ENCODE results near the gene PIK3R2.
A peak's percentile ranks its signal among the peaks of the same experiment; 100 is the strongest.

The PIK3R2 gene

DNA sequence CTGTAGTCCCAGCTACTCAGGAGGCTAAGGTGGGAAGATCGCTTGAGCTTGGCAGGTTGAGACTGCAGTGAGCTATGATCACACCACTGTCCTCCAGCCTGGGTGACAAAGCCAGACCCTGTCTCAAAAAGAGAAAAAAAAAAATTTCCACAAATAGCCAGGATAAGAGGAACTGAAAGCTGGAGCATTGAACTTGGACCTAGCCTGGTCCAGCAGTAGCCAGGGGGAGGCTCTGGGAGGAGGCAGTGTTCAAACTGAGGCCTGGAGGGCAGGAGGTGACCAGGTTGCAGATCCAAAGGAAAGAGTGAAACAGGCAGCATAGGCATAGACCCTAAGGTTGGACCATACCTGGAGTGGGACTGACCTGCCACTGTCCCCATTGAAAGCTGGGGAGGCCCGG is 26.9 kb upstream of the PIK3R2 start:
- DNase-seq, result no peak

DNA sequence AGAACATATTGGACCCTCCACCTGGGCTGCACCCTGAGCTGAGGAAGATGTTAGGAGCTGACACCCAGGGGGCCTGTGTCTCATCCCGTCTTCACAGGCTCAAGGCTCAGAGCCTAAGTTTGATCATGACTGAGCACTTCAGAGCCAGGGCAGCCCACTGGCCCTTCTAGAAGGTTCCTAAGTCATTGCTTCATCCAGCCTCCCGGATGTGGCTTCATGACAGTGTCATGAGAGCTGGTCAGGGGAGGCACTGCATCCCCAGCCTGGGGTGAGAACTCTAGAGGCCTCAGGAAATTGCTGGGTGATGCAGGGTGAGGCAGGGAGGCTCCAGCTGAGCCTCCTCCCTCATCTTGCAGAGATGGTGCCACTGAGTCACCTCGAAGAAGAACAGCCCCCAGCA is 24.9 kb upstream of the PIK3R2 start:
- no peak for DNase-seq

DNA sequence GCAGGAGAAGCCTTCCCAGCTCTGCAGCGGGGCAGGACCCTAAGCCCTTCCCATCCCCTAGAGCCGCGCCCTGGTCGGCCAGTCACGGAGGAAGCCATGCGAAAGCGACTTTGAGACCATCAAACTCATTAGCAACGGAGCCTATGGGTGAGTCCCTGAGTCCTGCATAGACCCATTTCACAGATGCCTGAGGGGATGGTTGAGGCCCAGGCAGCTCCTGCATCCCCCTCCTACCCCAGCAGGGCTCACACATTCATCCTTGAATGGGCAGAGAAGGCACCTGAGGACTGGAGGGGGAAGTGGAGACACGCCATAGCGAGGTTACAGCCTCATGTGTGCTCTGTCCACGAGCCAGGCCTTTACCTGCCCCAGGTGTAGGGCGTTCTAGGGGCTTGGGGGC is 24.2 kb upstream of the PIK3R2 start:
- DNase-seq, result no peak

DNA sequence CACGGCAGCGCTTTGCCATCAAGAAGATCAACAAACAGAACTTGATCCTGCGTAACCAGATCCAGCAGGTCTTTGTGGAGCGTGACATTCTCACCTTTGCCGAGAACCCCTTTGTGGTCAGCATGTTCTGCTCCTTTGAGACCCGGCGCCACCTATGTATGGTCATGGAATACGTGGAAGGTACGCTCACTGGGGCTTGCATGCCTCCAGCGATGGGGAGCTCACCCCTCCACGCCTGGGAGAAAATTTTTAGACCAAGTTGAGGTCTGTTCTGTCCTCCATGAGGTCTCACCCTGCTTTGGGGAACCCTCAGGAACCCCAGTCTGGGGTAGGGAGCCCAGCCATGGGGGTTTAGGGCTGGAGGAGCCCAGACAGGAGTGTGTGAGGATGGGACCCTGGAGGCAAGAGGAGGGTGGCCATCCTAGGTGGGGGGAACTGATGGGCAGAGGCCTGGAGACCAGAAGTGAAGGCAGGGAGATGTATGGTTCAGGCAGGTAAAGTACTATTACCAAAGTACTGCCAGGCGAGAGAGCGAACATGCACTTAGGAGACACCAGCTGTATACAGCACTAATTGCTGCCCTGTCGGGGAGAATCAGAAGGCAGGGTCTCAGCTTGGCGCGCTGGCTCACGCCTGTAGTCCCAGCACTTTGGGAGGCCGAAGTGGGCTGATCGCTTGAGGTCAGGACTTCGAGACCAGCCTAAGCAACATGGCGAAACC is 22.3 kb upstream of the PIK3R2 start:
- DNase-seq, result no peak

DNA sequence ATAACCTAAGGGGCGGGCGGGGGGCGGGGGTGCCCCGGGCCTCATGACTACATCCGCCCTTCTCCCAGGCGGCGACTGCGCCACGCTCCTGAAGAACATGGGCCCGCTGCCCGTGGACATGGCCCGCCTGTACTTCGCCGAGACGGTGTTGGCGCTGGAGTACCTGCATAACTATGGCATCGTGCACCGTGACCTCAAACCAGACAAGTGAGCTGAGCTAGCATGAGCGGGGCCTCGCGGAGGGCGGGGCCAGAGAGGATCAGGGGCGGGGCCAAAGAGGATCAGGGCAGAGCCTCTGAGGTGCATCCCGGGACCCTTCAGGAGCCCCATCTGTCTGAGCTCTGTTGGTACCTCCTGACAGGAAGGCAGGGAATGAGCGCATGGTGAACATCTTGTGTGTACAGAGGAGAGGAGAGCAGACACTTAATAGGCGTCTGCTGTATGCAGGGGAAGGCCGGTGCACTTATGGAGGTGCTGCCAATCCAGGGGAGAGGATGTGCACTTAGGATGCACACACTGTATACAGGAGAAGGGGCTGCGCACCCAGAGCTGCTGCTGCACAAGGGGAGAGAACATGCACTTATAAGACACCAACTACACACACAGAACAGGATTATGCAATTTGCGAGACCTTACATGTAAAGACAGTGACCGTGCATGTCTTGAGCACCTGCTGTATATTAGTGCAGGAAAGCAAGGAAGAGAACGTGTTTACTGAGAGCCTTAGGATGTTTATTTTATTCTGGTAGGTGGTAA is 20.9 kb upstream of the PIK3R2 start:
- no peak for DNase-seq

DNA sequence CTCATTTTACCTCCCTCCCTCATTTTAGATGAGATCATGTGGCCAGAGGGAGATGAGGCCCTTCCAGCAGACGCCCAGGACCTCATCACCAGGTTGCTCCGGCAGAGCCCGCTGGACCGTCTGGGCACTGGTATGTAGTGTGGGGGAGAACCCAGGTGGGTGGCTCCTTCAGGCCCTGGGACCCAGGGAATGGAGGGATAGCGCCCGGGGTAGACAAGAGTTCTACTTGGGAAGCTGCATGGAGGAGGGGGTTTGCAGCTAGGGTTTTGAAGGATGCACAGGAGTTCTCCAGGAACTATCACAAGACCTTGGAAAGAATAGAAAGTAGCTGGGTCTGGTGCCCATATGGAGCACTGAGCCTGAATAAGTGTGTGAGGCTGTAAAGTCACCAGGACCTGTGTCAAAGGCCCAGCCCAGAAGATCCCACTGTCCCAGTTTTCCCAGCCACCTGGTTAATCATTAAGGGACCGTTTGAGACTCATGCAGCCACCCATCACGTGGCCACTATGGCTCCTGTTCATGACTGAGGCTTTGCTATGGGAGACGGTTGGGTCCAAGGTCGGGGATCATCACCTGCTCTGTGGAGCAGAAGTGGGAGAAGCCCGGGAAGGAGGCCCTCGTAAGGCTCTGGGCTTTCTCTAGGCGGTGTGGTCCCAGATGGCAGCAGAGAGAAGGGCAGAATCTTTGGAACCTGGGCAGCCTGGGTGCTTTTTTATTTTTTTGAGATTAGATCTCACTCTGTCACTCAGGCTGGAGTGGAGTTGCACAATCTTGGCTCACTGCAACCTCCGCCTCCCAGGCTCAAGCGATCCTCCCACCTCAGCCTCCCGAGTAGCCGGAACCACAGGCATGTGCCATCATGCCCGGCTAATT is 17.0 kb upstream of the PIK3R2 start:
- DNase-seq, result no peak

DNA sequence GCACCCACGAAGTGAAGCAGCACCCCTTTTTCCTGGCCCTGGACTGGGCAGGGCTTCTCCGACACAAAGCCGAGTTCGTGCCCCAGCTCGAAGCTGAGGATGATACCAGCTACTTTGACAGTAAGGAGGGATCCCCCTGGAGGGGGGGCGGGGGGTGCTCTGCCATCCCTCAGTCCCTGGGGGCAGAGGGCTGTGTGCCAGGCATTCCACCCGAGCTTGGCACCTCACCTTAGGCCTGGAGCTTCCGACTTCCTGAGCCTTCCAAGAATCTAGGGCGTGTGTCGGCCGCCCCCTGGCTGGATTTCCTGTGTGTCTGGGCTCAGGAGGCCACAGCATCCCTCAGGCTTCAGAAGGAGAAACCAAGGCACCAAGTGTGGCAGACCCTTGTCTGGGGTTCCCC is 15.7 kb upstream of the PIK3R2 start:
- DNase-seq, result no peak

DNA sequence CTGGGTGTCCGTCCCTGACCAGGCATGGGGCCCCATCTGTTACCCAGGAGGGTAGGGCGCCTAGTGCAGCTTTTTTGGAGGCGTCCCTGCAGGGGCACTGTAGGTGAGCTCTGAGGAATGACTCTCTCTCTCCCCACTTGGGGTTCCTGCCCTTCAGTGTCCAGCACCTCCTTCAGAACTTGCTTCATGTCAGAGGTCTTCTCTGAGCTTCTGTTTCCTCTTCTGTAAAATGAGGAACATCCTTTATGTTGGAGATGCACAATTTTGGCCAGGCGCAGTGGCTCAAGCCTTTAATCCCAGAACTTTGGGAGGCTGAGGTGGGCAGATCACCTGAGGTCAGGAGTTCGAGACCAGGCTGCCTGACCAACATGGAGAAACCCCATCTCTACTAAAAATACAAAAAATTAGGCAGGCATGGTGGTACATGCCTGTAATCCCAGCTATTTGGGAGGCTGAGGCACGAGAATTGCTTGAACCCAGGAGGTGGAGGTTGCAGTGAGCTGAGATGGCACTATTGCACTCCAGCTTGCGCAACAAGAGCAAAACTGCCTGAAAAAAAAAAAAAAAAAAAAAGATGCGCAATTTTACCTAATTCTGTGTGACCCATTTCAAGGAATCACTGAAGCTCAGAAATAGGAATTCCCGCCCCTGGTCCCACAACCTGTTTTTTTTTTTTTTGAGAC is 15.2 kb upstream of the PIK3R2 start:
- no peak for DNase-seq

DNA sequence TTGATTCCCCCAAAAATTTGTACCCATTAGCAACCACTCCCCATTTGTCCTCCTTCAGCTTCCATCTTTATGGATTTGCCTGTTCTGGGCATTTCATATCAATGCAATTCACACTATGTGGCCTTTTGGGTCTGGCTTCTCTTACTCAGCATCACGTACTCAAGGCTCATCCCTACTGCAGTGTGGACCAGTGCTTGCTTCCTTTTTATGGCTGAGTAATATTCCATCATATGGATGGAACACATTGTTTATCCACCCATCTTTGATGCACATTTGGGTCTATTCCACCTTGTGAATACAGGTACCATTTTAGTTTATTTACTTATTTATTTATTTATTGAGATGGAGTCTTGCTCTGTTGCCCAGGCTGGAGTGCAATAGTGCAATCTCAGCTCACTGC is 12.5 kb upstream of the PIK3R2 start:
- DNase-seq, result no peak

DNA sequence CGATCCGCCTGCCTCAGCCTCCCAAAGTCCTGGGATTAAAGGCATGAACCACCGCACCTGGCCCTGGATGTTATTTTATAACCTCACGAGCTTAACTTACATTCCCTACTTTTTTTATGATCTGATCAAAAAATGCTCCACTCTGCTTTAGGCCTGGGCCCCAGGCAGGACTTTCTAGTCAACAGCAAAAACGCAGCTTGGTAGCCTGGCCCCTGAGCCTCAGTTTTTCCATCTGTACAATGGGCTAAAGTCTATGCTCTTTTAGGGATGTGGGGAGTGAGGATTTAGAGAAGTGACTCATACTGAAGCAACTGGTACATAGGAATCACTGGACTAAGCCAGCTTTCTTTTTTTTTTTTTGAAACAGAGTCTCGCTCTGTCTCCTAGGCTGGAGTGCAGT is 11.9 kb upstream of the PIK3R2 start:
- no peak for DNase-seq

DNA sequence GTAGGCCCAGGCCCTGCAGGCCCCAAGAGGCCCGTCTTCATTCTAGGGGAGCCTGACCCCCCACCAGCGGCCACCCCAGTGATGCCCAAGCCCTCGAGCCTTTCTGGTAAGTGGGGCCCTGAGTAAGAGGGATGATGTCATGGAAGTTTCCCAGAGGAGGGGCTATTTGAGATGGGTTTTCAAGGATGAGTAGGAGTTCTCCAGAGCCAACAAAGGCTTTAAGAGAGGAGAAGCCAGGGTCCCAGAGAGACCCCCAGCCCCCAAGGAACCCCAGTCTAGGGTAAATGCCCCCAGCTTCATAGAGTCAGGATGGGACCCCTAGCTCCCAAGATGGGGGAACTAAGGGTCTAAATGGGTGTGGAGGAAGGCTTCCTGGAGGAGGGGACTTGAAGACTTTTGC is 9.1 kb upstream of the PIK3R2 start:
- DNase-seq, result no peak

DNA sequence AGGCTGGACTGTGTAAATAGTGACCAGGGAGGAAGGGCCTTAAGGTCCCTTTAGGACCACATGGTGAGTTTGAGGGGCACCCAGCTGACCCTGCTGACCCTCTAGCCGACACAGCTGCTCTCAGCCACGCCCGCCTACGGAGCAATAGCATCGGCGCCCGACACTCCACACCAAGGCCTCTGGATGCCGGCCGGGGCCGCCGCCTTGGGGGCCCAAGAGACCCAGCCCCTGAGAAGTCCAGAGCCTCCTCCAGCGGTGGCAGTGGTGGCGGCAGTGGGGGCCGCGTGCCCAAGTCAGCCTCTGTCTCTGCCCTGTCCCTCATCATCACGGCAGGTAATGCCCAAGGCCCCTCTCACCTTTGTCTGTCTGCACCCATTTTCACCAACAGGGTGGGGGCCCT is 8.6 kb upstream of the PIK3R2 start:
- DNase-seq, result no peak

DNA sequence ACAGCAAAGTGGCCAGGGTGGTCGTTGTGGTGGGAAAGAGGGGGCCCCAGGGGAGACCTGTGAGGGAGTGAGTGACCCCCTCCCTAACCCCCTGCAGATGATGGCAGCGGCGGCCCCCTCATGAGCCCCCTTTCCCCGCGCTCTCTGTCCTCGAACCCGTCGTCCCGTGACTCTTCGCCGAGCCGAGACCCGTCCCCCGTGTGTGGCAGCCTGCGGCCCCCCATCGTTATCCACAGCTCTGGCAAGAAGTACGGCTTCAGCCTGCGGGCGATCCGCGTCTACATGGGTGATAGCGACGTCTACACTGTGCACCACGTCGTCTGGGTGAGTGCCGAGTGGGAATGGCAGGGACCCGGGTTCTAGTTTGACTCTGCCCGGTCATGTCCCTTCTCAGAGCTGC is 8.1 kb upstream of the PIK3R2 start:
- no peak for DNase-seq

DNA sequence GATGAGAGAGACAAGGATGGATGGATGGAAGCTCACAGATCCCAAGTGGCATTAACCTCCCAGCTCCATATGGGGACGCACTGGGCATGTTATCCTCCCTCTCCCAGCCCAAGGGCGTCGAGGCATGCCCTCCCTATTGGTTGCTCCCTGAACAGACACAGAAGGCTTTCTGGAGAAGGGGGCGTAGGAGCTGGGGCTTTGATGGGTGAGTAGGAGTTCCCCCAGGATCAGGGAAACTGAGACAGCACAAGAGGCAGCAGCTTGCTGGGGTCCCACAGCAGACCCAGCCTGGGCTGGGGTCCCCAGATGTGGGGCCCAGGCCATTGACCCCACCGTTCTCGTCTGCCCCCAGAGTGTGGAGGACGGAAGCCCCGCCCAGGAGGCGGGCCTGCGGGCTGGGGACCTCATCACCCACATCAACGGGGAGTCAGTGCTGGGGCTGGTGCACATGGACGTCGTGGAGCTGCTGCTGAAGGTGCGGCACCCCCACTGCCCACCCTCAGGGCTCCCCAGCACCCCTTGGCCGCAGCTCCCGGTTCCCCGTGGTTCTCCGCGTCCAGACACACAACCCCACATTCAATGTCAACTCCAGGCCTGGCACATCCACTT is 7.5 kb upstream of the PIK3R2 start:
- DNase-seq, result no peak

DNA sequence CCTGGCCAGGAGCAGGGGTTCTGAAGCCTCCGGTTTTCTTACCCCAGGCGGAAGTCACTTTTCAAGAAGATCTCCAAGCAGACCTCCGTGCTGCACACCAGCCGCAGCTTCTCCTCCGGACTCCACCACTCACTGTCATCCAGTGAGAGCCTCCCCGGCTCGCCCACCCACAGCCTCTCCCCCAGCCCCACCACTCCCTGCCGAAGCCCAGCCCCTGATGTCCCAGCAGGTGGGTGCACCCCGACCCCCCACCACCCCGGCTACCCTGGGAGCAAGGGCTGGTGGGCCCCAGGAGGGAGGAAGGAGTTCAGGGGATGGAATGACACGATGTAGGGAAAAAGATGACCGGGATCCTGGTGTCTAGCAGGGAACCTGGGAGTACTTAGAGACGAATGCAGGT is 5.6 kb upstream of the PIK3R2 start:
- DNase-seq, result no peak

DNA sequence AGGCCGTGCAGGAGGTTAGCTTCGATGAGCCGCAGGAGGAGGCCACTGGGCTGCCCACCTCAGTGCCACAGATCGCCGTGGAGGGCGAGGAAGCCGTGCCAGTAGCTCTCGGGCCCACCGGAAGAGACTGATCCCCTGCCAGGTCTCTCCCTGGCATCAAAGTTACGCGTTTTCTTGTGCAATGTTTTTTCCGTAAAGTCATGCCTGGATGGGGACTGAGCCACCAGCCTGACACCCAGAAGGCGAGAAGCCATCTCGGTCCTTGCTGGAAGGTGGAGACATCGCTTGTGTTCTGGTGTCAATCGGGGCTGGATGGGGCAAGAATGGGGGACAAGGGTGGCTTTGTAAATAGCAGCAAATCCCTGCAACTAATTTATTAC is 3.4 kb upstream of the PIK3R2 start:
- no peak for DNase-seq

DNA sequence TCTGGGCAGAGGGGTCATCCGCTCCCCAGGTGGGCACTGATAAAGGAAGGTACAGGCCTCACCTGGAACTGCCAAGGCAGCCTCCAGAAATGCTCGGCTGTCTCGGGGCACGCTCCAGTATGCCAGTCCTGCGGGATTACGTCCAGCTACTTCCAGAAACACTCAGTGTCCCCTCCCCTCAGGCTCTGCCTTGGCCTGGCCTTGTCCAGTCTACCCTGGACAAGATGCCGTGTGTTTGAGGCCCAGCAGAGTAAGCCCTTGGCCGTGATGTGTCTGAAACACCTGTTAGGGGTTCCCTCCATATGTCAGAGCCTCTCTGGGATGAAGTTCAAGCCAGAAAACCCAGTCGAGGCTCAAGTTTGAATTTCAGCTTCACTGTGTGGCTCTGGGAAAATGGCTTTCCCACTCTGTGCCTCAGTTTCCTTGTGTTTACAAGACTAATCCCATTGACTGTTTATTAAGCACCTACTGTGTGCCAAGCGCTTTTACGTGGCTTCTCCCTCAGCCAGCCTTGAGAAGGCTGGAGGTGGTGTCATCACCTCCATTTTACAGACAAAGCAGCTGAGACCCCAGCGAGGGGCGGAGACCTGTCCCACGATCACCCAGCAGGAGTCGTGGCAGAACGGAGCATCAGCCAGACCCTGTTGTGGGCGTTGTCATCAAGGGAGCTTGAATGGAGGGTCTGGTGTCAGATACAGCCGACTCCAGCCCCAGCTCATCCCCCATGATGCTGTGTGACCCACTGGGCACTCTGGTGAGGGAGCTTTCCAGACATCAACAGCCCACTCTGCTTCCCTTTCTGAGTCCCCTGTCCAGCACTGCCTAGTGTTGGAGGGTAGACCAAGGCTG is 2.0 kb upstream of the PIK3R2 start:
- DNase-seq, result no peak

DNA sequence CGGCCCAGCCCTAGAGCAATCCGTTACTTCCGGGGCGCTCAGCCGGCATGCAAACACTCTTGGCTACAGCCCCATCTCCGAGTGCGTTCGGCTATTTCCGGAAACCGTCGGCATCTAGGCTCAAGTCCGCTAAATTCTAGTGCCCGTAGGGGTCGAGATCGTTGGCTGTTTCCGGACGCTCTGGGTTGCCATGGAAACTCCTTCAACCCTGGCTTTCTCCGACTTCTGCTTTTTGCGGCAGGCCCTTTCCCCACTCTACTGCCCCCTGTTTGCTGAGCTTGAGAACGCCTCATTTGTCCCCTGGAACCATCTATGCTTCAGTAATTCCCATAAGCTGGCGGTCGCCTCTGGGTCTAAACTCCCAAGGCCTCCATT is 534 bp upstream of the PIK3R2 start:
- peak; percentile 99 for DNase-seq

DNA sequence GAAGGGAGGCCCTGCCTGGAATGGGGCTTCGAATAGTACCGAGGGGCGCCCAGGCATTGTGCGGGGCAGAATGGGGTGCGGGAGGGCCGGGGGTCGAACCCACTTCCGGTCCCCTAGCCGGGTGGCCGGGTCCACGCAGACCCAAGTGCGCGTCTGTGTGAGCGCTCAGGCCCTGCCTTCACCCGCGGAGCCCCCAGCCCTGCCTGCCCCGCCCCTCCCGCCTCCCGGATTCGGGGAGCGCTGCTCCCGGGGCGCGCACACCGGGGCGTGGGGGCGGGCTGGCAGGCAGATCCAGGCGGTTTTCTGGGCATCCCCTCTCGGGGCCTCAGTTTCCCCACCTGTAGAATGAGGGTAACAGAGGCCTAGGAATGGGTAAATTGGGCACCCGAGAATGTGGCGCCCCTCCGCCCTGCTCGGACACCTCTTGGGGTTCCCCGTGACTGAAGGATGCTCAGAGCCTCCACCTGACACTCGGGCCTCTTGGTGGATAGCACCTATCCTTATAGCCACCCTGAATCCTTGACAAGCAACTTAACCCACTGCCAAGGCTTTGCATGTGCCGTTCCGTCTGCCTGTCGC is 682 bp downstream of the PIK3R2 start:
- DNase-seq, result no peak

DNA sequence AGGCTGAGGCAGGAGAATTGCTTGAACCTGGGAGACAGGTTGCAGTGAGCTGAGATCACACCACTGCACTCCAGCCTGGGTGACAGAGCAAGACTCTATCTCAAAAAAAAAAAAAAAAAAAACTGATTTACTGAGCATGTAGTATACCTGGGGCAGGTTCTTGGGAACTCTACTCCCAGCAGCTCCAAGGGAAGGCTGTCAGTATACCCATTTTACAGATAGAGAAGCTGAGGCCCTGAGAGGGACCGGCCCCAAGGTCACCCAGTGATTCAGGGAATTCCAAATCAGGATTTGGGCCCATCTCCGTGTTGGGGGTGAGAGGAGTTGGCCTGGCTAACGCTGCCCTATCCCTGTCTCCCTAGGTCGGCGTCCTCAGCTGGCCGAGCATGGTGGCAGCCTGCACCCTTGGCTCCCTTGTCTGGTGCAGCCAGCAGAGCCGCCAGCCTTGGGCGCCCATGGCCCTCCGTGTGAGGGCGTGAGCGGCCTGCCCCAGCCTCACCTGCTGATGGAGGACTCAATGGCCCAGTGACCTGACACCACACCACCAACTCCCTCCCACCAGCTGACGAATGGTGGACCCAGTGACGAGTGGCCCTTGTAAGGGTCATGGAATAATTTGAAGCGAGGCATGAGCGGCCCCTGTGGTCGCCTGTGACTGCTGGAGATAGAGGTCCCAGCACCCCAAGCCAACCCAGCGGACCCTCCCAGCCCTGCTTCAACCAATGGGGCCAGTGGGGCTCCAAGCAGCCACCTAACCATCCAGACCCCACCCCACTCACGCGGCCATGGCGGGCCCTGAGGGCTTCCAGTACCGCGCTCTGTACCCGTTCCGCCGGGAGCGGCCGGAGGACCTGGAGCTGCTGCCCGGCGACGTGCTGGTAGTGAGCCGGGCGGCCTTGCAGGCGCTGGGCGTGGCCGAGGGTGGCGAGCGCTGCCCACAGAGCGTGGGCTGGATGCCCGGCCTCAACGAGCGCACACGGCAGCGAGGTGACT is 2.4 kb downstream of the PIK3R2 start:
- no peak for DNase-seq

Measured in activated CD8-positive, alpha-beta memory T cell treated with anti-CD3 and anti-CD28 coated beads, Interleukin-2, amount 50 U/mL, for 48 hours (primary cell).